GM12874 (cell line): Measurements from ENCODE around the gene NDUFS7.

Source experiments
- CTCF ChIP-seq: IDR thresholded peaks from 2 replicates; pipeline ENCODE4 v1.5.1; 2011; ENCODE audit warnings: low read depth, mild to moderate bottlenecking, control low read depth, low read length, moderate library complexity; ENCODE audit not compliant: insufficient read depth

NDUFS7 gene

DNA sequence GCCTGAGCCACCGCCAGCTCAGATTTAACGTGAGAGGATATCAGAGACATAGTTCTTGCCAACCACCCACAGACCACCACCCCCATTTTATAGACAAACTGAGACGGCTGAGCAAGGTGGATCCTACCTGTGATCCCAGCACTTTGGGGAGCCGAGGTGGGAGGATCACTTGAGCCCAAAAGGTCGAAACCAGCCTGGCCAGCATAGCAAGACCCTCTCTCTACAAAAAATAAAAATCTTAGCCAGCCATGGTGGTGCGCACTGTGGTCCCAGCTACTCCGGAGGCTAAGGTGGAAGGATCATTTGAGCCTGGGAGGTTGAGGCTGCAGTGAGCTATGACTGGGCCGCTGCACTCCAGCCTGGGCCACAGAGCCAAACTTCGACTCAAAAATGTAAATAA, 30.6 kb upstream of the NDUFS7 start:
- no peak for TF ChIP-seq CTCF

- TF ChIP-seq CTCF: no peak
Measured at GRCh38 chr19:1354970-1355567, 28.6 kb upstream of the NDUFS7 start.

GRCh38 chr19:1355568-1356507, 27.9 kb upstream of the NDUFS7 start:
- no peak for TF ChIP-seq CTCF

DNA sequence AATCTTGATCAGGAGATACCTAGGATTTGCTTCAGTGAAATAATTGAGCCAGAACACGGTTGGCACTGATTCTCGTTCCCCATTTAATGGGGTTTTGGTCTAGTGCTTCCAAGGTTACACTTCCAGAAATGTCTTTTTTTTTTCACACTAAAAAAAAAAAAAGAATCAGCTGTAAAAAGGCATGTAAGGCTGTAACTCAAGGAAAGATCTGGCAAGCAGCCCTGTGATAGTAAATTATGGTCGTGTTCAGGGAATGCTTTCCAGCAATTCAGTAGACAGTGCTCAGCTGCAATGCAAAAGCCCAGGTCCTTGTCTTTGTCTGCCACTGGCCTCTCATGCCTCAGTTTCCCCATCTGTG, 27.2 kb upstream of the NDUFS7 start:
- TF ChIP-seq CTCF: no peak

DNA sequence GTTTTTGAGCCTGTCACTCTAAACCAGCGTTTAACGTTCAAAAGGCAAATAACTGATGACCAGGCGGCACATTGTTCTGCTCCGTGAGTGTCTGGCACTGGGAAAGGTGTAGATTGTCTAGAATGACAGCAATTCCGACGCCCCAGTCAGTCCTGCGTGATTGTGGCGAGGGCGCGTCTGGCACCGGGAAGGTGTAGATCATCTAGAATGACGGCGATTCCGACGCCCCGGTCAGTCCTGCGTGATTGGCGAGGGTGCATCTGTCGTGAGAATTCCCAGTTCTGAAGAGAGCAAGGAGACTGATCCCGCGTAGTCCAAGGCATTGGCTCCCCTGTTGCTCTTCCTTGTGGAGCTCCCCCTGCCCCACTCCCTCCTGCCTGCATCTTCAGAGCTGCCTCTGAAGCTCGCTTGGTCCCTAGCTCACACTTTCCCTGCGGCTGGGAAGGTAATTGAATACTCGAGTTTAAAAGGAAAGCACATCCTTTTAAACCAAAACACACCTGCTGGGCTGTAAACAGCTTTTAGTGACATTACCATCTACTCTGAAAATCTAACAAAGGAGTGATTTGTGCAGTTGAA, 26.1 kb upstream of the NDUFS7 start:
- TF ChIP-seq CTCF: no peak

DNA sequence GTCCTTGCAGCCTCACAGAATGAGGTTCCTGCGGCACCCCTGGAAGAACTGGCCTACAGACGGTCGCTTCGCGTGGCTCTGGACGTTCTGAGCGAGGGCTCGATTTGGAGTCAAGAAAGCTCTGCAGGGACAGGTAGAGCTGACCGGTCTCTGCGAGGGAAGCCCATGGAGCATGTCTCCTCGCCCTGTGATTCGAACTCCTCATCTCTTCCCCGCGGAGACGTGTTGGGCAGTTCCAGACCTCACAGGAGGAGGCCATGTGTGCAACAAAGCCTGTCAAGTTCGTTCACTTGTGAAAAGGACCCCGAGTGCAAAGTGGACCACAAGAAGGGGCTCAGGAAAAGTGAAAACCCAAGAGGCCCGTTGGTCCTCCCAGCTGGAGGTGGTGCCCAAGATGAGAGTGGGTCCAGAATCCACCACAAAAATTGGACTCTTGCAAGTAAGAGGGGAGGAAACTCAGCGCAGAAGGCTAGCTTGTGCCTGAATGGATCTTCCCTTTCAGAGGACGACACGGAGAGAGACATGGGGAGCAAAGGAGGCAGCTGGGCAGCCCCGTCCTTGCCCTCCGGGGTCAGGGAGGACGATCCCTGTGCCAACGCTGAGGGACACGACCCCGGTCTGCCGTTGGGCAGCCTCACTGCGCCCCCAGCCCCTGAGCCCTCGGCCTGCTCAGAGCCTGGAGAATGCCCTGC, 23.4 kb upstream of the NDUFS7 start:
- TF ChIP-seq CTCF: no peak

- no peak for TF ChIP-seq CTCF
Measured at GRCh38 chr19:1360818-1361461, 22.8 kb upstream of the NDUFS7 start.
